Renal cortical epithelial cell (primary cell): ENCODE results near the gene PTPRM. TPM values are rescaled to one million over a fixed set of nuclear protein-coding genes. Genes with fewer than 3 reads are reported as not detected.
A peak's percentile ranks its signal among the peaks of the same experiment; 100 is the strongest.

ENCODE experiments used
- DNase-seq: peaks from one replicate; pipeline ENCODE4 v3.0.0-alpha.2; 2011; ENCODE audit warnings: low read depth
- total RNA-seq: library from RNA; depleted of rRNA; stranded (reverse); fragments of >200 nt; gene quantifications from 2 replicates; pipeline ENCODE4 v1.2.3, GENCODE V29; 2014

PTPRM gene
- total RNA-seq, 1 donor from 2014 or later = 263 TPM

- peak; percentile 11 for DNase-seq
Observed at GRCh38 chr18:8003878-8004675, 437.0 kb downstream of the PTPRM start.

- no peak for DNase-seq
Observed at GRCh38 chr18:8004792-8005191, 437.7 kb downstream of the PTPRM start.

GRCh38 chr18:8005870-8006569, 438.9 kb downstream of the PTPRM start:
- DNase-seq = no peak

GRCh38 chr18:8006979-8007378, 439.9 kb downstream of the PTPRM start:
- DNase-seq = no peak

- DNase-seq = no peak
Observed at GRCh38 chr18:8008033-8008432, 440.9 kb downstream of the PTPRM start.

- no peak for DNase-seq
Observed at GRCh38 chr18:8011361-8011760, 444.2 kb downstream of the PTPRM start.

- DNase-seq = no peak
Observed at GRCh38 chr18:8011906-8012305, 444.8 kb downstream of the PTPRM start.

- no peak for DNase-seq
Observed at GRCh38 chr18:8018701-8019331, 451.7 kb downstream of the PTPRM start.

- no peak for DNase-seq
Observed at GRCh38 chr18:8019600-8019999, 452.5 kb downstream of the PTPRM start.

- DNase-seq = no peak
Observed at GRCh38 chr18:8020132-8020846, 453.2 kb downstream of the PTPRM start.

- DNase-seq = no peak
Observed at GRCh38 chr18:8029061-8029460, 461.9 kb downstream of the PTPRM start.

- no peak for DNase-seq
Observed at GRCh38 chr18:8029731-8030130, 462.6 kb downstream of the PTPRM start.

GRCh38 chr18:8030201-8030600, 463.1 kb downstream of the PTPRM start:
- DNase-seq = no peak

- DNase-seq = no peak
Observed at GRCh38 chr18:8031496-8031895, 464.4 kb downstream of the PTPRM start.

GRCh38 chr18:8034674-8035073, 467.6 kb downstream of the PTPRM start:
- DNase-seq = peak; percentile 23

GRCh38 chr18:8036551-8036950, 469.4 kb downstream of the PTPRM start:
- no peak for DNase-seq

GRCh38 chr18:8037296-8037695, 470.2 kb downstream of the PTPRM start:
- no peak for DNase-seq

- peak; percentile 28 for DNase-seq
Observed at GRCh38 chr18:8040021-8040420, 472.9 kb downstream of the PTPRM start.

- no peak for DNase-seq
Observed at GRCh38 chr18:8041526-8042111, 474.5 kb downstream of the PTPRM start.

- no peak for DNase-seq
Observed at GRCh38 chr18:8044004-8044403, 476.9 kb downstream of the PTPRM start.

- peak; percentile 41 for DNase-seq
Observed at GRCh38 chr18:8045160-8045883, 478.2 kb downstream of the PTPRM start.
